HFFc6 (cell line): ENCODE measurements around the gene ADAM12. TPM values are rescaled to one million over a fixed set of nuclear protein-coding genes. Genes with fewer than 3 reads are reported as not detected.
A peak's percentile ranks its signal among the peaks of the same experiment; 100 is the strongest.

ENCODE experiments used
- DNase-seq: peaks from one replicate; pipeline ENCODE4 v3.0.0-alpha.2; 2018
- H3K27ac Mint-ChIP-seq: 2 replicates; pipeline ENCODE4 v1.8.0; 2020; ENCODE audit warnings: mild to moderate bottlenecking, mixed read lengths
- H3K27me3 Mint-ChIP-seq: 2 replicates; pipeline ENCODE4 v1.8.0; 2021; ENCODE audit warnings: mild to moderate bottlenecking, moderate library complexity, mixed read lengths; ENCODE audit not compliant: insufficient read depth
- H3K36me3 Mint-ChIP-seq: 2 replicates; pipeline ENCODE4 v1.8.0; 2021; ENCODE audit warnings: low read depth, mixed read lengths
- H3K4me1 Mint-ChIP-seq: 2 replicates; pipeline ENCODE4 v1.8.0; 2020; ENCODE audit warnings: low read depth, mixed read lengths
- H3K4me3 Mint-ChIP-seq: 2 replicates; pipeline ENCODE4 v1.8.0; 2020; ENCODE audit warnings: mild to moderate bottlenecking, moderate library complexity, mixed read lengths
- H3K9me3 Mint-ChIP-seq: 2 replicates; pipeline ENCODE4 v1.8.0; 2020; ENCODE audit warnings: mild to moderate bottlenecking, mixed read lengths
- total RNA-seq, 6 experiments: library from RNA; stranded (reverse); fragmentation: NEBNext Ultra II Directional; extraction: Animal tissue kit (Norgen Biotek cat#: 25700); gene quantifications; 2 replicates in 1 of 6; 3 replicates in 5 of 6; pipeline ENCODE4 v1.2.3, GENCODE V29; 2021
- TF ChIP-seq, protein P1 (sequence below): fragments of 200-600 bp; sonication (generic); IDR thresholded peaks from 2 replicates; pipeline ENCODE4 v1.5.0; 2021; ENCODE audit warnings: antibody characterized with exemption, mild to moderate bottlenecking

Gene ADAM12
- total RNA-seq, 6 experiments from 2014 or later: 7.5 to 12.5 (median 11.5) TPM

DNA sequence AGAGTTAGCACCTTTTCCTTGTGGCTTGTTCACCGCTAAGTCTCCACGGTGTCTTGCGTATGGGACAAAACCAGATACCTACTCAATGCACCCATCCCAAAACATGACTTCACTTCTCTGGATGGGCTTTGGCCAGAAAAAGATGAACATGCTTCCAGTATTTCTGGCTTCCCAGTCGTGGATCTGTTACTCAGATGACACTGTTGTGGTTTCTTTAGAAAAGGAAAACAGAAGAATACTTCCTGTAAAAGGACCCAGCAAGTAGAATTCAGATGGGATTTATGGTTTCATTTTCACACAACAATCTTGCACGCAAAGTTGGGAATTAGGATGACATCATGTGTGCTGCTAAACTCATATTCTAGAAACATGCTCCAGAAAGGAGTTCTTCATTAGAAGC is 216.7 kb downstream of the ADAM12 start:
- H3K27me3 Mint-ChIP-seq: peaks cover 2% of the 10 kb centered on the region
- peak; percentile 71 for DNase-seq
- peak overlapping the region; percentile 81 for H3K4me3 Mint-ChIP-seq
- H3K36me3 Mint-ChIP-seq: peaks cover 5% of the 10 kb centered on the region; the same call in 1 of the 2 replicates
- TF ChIP-seq, protein P1, sequence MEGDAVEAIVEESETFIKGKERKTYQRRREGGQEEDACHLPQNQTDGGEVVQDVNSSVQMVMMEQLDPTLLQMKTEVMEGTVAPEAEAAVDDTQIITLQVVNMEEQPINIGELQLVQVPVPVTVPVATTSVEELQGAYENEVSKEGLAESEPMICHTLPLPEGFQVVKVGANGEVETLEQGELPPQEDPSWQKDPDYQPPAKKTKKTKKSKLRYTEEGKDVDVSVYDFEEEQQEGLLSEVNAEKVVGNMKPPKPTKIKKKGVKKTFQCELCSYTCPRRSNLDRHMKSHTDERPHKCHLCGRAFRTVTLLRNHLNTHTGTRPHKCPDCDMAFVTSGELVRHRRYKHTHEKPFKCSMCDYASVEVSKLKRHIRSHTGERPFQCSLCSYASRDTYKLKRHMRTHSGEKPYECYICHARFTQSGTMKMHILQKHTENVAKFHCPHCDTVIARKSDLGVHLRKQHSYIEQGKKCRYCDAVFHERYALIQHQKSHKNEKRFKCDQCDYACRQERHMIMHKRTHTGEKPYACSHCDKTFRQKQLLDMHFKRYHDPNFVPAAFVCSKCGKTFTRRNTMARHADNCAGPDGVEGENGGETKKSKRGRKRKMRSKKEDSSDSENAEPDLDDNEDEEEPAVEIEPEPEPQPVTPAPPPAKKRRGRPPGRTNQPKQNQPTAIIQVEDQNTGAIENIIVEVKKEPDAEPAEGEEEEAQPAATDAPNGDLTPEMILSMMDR: no peak
- peak overlapping the region; percentile 82 for H3K27ac Mint-ChIP-seq
- H3K9me3 Mint-ChIP-seq: no peaks in the 10 kb centered on the region
- peaks cover 21% of the 10 kb centered on the region for H3K4me1 Mint-ChIP-seq

DNA sequence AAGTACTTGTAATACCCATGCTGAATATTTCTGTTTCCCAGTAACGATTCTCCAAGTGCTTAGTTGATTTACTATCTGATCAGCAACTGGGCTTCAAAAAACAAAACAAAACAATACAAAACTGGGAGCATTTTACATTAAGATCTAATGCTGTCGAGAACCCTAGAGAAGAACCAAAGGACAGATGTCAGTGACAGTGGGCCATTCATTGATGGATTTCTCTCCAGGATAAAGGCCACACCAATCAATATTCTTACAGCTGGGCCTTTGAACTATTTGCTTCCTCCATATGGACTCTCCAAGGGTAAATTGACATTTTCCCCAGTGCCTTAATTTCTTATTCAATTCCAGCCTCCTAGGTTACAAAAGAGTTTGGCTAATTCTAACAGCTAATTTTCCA is 217.5 kb downstream of the ADAM12 start:
- Mint-ChIP-seq H3K4me3 (no peak overlapping the region; the same call in 1 of the 2 replicates), H3K36me3 (peaks cover 5% of the 10 kb centered on the region; the same call in 1 of the 2 replicates), H3K4me1 (peaks cover 21% of the 10 kb centered on the region), H3K27ac (no peak overlapping the region), H3K27me3 (peaks cover 2% of the 10 kb centered on the region), H3K9me3 (no peaks in the 10 kb centered on the region)
- DNase-seq: no peak
- TF ChIP-seq, protein P1: no peak

DNA sequence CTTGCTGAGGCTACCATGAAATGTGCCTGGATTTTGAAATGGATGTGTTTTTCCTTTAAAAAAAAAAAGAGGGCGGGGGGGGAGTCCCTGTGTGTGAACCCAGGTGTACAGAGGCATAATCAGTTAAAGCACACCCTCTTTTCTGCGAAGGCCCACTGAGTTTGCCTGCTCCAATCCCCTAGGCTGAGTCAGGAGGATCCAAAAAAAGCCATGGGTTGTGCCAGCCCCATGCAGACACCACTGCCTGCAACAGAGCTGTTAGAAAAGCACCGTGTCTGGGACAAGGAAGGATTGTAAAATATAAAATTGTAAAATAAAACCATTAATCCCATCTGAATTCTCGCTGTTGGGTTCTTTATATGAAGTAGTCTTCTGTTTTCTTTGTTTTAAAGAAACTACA is 217.9 kb downstream of the ADAM12 start:
- TF ChIP-seq, protein P1: no peak
- peaks cover 5% of the 10 kb centered on the region; the same call in 1 of the 2 replicates for H3K36me3 Mint-ChIP-seq
- H3K4me1 Mint-ChIP-seq: peaks cover 21% of the 10 kb centered on the region
- DNase-seq: no peak
- peaks cover 2% of the 10 kb centered on the region for H3K27me3 Mint-ChIP-seq
- H3K27ac Mint-ChIP-seq: no peak overlapping the region
- H3K4me3 Mint-ChIP-seq: no peak overlapping the region; the same call in 1 of the 2 replicates
- no peaks in the 10 kb centered on the region for H3K9me3 Mint-ChIP-seq

DNA sequence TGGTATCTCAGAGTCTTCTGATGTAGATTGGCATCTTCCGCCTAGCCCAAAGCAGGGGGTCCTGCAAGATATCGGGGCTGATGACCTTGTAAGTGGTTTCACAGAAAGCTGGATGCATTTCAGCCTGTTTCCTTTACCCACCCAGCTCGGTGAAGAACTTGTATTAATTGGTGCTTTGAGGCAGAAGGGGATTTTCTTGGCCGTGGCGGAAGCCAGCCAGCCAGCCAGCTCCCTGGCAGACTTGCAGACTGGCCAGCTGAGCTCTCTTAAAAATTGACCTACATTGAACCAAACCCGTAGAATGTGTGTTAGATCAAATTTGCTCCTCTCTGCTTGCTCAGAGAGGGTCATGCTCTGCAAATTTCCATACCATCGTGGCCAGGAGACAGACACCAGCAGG is 218.4 kb downstream of the ADAM12 start:
- Mint-ChIP-seq H3K27me3 (peaks cover under 1% of the 10 kb centered on the region), H3K27ac (no peak overlapping the region), H3K4me1 (peaks cover 21% of the 10 kb centered on the region), H3K4me3 (no peak overlapping the region), H3K36me3 (peaks cover 5% of the 10 kb centered on the region; the same call in 1 of the 2 replicates), H3K9me3 (no peaks in the 10 kb centered on the region)
- TF ChIP-seq, protein P1: no peak
- DNase-seq: no peak

- DNase-seq: no peak
- peaks cover 14% of the 10 kb centered on the region for H3K4me1 Mint-ChIP-seq
- H3K9me3 Mint-ChIP-seq: no peaks in the 10 kb centered on the region
- no peak overlapping the region for H3K27ac Mint-ChIP-seq
- TF ChIP-seq, protein P1: no peak
- no peaks in the 10 kb centered on the region for H3K36me3 Mint-ChIP-seq
- no peak overlapping the region for H3K4me3 Mint-ChIP-seq
- H3K27me3 Mint-ChIP-seq: peaks cover 1% of the 10 kb centered on the region; the same call in 1 of the 2 replicates
These were observed 221.5 kb downstream of the ADAM12 start for GRCh38 chr10:126166797-126167196.
